Calu3 (cell line): Measurements from ENCODE around the gene RGS9. TPM values are rescaled to one million over a fixed set of nuclear protein-coding genes. Genes with fewer than 3 reads are reported as not detected.
"Not testable (repeated sequence)": the region's sequence is repeated elsewhere in the genome, so short reads cannot be mapped to it uniquely, and the experiment has no call there.

Source experiments
- BruUV-seq: library from RNA; stranded (reverse); fragments of 400-500 nt; replicated peaks from 2 replicates; lab custom pipeline; 2021; lab: Mats Ljungman, UMichigan
- CTCF ChIA-PET: fragments of 300-600 bp; sonication (Branson Sonifier 250); formaldehyde crosslinking; loops from one replicate; lab custom pipeline; 2022; ENCODE audit warnings: antibody characterized with exemption; lab: Charles Lee
- DNase-seq: peaks from one replicate; pipeline ENCODE4 v3.0.0; 2022
- H3K27ac Mint-ChIP-seq: one replicate; pipeline ENCODE4 v1.8.0; 2022; ENCODE audit warnings: mixed read lengths; ENCODE audit not compliant: unreplicated experiment
- H3K27me3 Mint-ChIP-seq: one replicate; pipeline ENCODE4 v1.8.0; 2022; ENCODE audit warnings: mixed read lengths; ENCODE audit not compliant: unreplicated experiment
- H3K36me3 Mint-ChIP-seq: one replicate; pipeline ENCODE4 v1.8.0; 2022; ENCODE audit warnings: mild to moderate bottlenecking, moderate library complexity, mixed read lengths; ENCODE audit not compliant: insufficient read depth, unreplicated experiment
- H3K4me1 Mint-ChIP-seq: one replicate; pipeline ENCODE4 v1.8.0; 2022; ENCODE audit warnings: mild to moderate bottlenecking, low read depth, mixed read lengths; ENCODE audit not compliant: unreplicated experiment
- H3K4me3 Mint-ChIP-seq: one replicate; pipeline ENCODE4 v1.8.0; 2022; ENCODE audit warnings: mild to moderate bottlenecking, low read depth, moderate library complexity, mixed read lengths; ENCODE audit not compliant: unreplicated experiment
- H3K9me3 Mint-ChIP-seq: one replicate; pipeline ENCODE4 v1.8.0; 2022; ENCODE audit warnings: low read depth, mixed read lengths; ENCODE audit not compliant: unreplicated experiment
- CTCF ChIP-seq: fragments of 200-600 bp; IDR thresholded peaks from one replicate; pipeline ENCODE4 v1.8.0; 2022; ENCODE audit warnings: antibody characterized with exemption; ENCODE audit not compliant: unreplicated experiment
- intact Hi-C: fragments of 100-400 bp; cut with micrococcal nuclease; formaldehyde crosslinking; loops from one replicate; pipeline ENCODE4 v1.10.0; 2022; ENCODE audit not compliant: unreplicated experiment
- total RNA-seq: library from RNA; stranded (reverse); gene quantifications from 2 replicates; pipeline ENCODE4 v1.2.3, GENCODE V29; 2022

RGS9 gene
- total RNA-seq, 1 experiment from 2014 or later, result 0.54 TPM

- no peaks in the 10 kb centered on the region for H3K36me3 Mint-ChIP-seq
- no peak for TF ChIP-seq CTCF
- intact Hi-C loops, result no loop called here
- H3K4me3 Mint-ChIP-seq, result no peak overlapping the region
- CTCF ChIA-PET, result no interaction called here
- H3K27me3 Mint-ChIP-seq, result peaks cover 59% of the 10 kb centered on the region
- peaks cover 3% of the 10 kb centered on the region for H3K9me3 Mint-ChIP-seq
- no TSS peak for BruUV-seq
- H3K4me1 Mint-ChIP-seq, result no peaks in the 10 kb centered on the region
- H3K27ac Mint-ChIP-seq, result no peak overlapping the region
- DNase-seq, result no peak
Observed at GRCh38 chr17:65177901-65178300, 40.7 kb downstream of the RGS9 start.

GRCh38 chr17:65180276-65180675, 43.1 kb downstream of the RGS9 start:
- CTCF ChIA-PET, intact Hi-C loops, BruUV-seq, H3K4me1 Mint-ChIP-seq, H3K4me3 Mint-ChIP-seq, H3K36me3 Mint-ChIP-seq, H3K9me3 Mint-ChIP-seq, DNase-seq, H3K27ac Mint-ChIP-seq: not testable (repeated sequence)
- peaks cover 83% of the 10 kb centered on the region for H3K27me3 Mint-ChIP-seq

- H3K27me3 Mint-ChIP-seq, result peaks cover 86% of the 10 kb centered on the region
- H3K4me3 Mint-ChIP-seq, H3K9me3 Mint-ChIP-seq, BruUV-seq, intact Hi-C loops, H3K4me1 Mint-ChIP-seq, H3K36me3 Mint-ChIP-seq, H3K27ac Mint-ChIP-seq, CTCF ChIA-PET, DNase-seq: not testable (repeated sequence)
Observed at GRCh38 chr17:65180752-65181236, 43.6 kb downstream of the RGS9 start.

DNA sequence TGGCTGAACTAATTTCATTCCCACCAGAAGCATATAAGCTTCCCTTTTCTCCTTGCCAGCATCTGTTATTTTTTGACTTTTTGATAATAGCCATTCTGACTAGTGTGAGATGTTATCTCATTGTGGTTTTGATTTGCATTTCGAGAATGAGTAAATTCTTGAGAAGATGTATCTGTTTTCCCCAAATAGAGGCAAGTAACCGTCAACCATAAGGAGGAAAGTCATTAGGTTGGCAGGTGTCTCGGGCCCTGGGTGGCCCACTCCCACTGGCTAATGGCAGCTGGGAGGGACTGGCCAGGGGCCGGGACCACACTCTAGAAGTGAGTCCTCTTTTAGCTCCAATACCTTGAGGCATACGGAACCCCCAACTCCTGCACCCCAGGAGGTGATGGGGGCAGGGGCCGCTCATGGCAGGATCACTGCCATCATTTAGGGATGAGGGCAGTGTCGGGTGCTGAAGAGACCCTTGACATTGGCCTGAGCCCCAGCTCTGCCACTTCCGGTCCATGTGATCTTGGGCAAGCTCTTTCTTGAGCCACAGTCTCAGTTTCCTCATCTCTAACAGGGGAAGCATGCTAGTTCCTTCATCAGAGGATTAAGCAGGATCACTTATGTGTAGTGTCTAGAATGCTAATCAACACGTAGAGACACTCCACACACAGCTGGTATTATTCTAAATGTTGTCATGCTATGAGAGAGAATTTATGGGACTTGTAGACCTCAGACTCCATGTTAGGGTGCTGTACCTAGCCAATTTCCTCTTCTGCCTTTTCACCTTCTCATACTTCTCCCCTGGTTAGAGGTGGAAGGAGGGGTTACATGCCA, 44.3 kb downstream of the RGS9 start:
- DNase-seq, result no peak
- no TSS peak for BruUV-seq
- H3K9me3 Mint-ChIP-seq, result peaks cover 6% of the 10 kb centered on the region
- TF ChIP-seq CTCF, result no peak
- CTCF ChIA-PET, result no interaction called here
- intact Hi-C loops, result no loop called here
- no peaks in the 10 kb centered on the region for H3K36me3 Mint-ChIP-seq
- H3K27me3 Mint-ChIP-seq, result peaks cover 80% of the 10 kb centered on the region
- H3K4me1 Mint-ChIP-seq, result peaks cover 9% of the 10 kb centered on the region
- no peak overlapping the region for H3K4me3 Mint-ChIP-seq
- H3K27ac Mint-ChIP-seq, result no peak overlapping the region

DNA sequence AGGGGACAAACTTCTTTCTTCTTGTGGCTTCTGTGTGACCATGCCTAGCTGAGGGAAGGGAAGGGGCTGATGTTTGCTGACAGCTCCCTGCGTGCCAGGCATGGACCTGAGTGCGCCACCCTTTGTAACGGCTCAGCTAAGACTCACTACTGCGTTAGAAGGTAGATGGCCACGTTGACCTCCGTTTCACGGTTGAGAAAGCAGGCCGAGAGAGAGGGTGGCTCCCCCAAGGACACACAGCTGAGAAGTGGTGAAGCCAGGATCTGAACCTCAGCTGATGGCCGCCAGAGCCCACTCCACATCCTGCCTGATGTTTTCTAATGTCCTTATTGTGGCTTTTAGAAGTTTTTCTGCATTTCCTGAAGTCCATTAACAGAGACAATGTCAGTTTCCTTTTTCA, 45.1 kb downstream of the RGS9 start:
- intact Hi-C loops, result no loop called here

More for the DNA sequence above, 45.1 kb downstream of the RGS9 start:
- Mint-ChIP-seq H3K4me1 (peaks cover 9% of the 10 kb centered on the region), H3K27ac (no peak overlapping the region), H3K36me3 (no peaks in the 10 kb centered on the region), H3K27me3 (peaks cover 73% of the 10 kb centered on the region), H3K4me3 (no peak overlapping the region), H3K9me3 (peaks cover 2% of the 10 kb centered on the region)
- no TSS peak for BruUV-seq
- no peak for TF ChIP-seq CTCF
- CTCF ChIA-PET, result no interaction called here
- no peak for DNase-seq
